Left renal pelvis (tissue), 4 donors: ENCODE data around the gene NPPB. TPM values are rescaled to one million over a fixed set of nuclear protein-coding genes. Genes with fewer than 3 reads are reported as not detected.

Experiments
- DNase-seq, 4 donors: peaks; one replicate each; pipeline ENCODE4 v3.0.0-alpha.2; 2013; ENCODE audit warnings: low read depth in 4 of 4, low spot score in 3 of 4
- polyA plus RNA-seq, 4 donors: library from polyadenylated mRNA; unstranded; fragments of 120-200 nt; gene quantifications; one replicate each; pipeline ENCODE4 v1.2.1, GENCODE V29; 2013; ENCODE audit not compliant: insufficient read length in 4 of 4

The NPPB gene
- polyA plus RNA-seq, 4 donors, result 0.37 TPM; not detected in 3

DNA sequence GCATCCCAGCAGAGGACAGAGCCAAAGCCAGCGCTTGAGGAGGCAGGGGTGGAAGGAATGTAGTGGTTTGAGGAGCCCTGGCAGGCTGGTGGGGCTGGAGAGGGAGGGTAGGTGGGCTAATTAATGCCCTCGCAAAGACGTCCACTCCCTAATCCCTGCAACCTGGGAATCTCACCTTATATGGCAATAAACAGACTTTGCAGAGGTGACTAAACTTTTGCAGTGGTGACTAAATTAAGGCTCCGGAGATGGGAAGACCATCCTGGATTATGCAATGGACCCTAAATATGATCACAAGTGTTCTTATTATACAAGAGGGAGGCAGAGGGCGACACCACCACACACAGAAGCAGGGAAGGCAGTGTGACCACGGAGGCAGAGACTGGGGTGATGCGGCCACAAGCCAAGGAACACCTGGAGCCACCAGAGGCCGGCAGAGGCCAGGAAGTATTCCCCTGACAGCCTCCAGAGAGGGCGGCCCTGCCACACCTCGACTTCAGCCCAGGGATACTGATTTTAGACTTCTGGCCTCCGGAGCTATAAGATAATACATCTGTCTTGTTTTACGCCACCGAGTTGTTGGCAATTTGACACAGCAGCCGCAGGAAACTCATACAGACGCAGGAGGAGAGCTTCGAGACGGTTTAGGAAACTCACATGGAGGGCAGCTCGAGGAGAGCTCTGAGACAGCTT lies 23.1 kb upstream of the NPPB start:
- DNase-seq, result no peak

DNA sequence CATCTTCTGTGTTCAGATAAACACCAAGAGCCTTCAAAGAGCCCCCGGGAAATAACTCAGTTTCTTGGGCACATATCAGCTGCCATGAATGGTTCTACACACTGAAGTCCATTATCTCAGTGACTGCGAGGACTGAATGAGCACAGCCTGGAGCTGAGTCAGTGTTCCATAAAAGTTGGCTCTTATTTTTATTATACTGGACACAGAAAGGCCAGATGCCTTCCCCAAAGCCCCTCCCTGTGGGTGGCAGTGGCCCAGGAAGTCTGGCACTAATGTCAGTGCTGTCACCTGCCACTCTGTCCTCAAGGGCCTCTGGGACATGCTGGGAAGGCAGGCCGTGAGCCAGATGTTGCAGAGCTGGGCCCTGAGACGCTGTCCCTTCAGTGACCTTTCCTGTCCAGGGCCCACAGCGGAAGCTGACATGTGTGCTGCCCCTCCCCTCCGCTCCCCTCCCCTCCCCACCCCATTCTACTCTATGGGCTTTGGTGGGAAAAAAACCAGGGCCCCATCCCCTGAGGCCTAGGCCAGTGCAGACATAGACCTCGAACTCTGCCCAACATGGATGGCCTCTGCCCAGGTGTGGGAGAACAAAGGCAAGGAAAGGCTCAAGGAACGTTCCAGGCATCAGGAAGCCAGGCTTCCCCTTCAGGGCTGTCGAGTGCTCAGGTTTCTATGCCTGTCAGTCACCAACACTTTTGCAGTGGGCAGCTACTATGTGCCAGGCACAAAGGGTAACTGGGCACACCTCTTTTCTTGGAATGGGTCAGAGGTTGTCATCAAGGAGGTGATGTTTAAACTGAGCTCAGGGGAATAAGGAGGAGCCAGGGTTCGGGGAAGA lies 22.4 kb upstream of the NPPB start:
- DNase-seq, result no peak

- no peak for DNase-seq
Observed at GRCh38 chr1:11880181-11880575, 21.4 kb upstream of the NPPB start.

GRCh38 chr1:11879311-11880180 lies 20.8 kb upstream of the NPPB start:
- DNase-seq, result no peak

DNA sequence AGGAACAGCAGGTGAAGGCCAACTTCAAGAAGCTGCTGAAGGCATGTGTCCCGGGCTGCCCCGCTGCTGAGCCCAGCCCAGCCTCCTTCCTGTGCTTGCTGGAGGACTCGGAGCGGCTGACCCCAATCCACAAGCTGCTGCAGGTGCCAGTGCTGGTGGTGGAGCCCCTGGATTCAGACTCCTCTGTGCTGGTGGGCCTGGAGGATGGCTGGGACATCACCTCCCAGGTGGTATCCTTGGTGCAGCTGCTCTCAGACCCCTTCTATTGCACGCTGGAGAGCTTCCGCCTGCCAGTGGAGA lies 20.1 kb upstream of the NPPB start:
- no peak for DNase-seq

- DNase-seq, result no peak
Observed at GRCh38 chr1:11878081-11878890, 19.5 kb upstream of the NPPB start.

GRCh38 chr1:11877074-11877473 lies 18.3 kb upstream of the NPPB start:
- peak in 1 of 4 donors; percentile 62 for DNase-seq

DNA sequence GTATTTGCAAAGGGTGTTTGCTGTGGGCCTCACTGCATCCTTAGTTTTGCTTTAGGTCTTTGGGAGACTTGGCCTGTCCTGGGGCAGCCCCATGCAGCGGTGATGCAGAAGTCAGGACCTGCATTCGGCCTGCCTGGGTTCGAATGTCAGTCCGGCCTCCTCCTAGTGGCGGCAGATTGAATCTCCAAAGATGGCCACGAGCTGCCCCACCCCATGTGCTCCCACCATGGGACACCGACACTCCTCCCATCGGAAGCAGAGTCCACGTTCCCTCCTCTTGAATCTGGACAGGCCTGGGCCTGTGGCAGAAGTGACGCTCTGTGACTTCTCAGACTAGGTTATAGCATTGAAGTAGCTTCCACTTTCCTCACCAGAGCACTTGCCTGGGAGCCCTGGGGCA lies 16.3 kb upstream of the NPPB start:
- DNase-seq, result no peak

DNA sequence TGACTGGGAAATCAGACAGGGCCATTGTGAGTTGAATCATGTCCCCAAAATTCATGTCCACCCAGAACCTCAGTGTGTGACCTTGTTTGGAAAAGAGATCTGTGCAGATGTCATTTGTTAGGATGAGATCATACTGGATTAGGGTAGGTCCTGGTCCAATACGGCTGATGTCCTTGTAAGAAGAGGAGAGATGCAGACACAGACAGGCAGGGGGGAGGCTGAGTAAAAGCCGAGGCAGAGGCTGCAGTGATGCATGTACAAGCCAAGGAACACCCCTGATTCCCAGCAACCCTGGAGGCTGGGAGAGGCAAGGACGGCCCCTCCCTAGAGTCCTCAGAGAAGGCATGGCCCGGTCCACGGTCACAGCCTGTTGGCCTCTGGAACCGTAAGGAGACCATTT lies 15.9 kb upstream of the NPPB start:
- DNase-seq, result no peak

GRCh38 chr1:11874258-11874562 lies 15.5 kb upstream of the NPPB start:
- DNase-seq, result no peak

DNA sequence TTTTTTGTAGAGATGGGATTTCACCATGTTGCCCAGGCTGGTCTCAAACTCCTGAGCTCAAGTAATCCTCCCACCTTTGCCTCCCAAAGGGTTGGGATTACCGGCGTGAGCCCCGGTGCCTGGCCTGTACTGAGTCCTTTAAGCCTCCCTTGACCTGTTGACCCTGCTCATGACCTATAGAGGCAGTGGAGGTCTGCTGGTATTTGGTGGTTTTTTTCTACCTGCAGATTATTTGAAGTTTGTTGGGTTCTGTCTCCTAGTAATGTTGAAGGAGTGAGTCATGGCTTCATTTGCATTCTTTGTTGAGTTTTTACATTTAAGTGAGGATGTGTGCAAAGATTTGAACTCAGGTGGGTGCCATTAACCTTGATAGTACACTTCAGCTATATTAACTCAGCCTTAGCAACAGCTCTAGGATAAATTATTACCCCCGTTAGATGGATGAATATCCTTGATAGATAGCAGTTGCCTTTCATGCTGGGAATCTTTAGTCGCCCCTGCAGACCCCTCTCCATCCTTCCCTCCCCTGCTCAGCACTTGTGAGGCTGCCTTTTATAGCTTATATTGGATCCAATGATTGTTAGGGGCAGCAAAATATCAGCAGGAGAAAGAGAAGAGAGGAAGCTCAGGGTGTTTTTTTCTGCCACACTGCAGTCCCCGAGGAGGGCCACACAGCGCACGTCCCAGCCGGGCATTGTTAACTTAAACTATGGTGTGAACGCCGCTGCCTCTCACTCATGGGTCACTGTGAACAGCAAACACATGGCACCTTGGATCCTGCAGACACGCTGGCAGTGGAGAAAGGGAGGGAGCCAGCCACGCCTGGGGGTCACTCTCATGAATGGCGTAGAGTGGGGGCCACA lies 14.9 kb upstream of the NPPB start:
- DNase-seq, result no peak

DNA sequence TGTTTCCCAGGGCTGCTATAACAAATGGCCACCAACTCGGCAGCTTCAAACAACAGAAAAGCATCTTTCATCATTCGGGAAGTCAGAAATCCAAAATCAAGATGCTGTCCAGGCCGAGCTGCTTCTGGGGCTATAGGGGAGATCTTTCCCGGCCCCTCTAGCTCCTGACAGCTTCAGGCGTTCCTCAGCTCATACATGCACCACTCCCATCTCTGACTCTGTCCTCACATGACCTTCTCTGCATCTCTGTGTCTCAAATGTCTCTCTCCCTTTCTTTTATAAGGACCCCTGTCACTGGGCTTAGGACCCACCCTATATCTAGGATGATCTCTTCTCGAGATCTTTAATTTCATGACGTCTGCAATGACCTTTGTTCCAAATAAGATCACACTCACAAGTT lies 13.8 kb upstream of the NPPB start:
- no peak for DNase-seq

DNA sequence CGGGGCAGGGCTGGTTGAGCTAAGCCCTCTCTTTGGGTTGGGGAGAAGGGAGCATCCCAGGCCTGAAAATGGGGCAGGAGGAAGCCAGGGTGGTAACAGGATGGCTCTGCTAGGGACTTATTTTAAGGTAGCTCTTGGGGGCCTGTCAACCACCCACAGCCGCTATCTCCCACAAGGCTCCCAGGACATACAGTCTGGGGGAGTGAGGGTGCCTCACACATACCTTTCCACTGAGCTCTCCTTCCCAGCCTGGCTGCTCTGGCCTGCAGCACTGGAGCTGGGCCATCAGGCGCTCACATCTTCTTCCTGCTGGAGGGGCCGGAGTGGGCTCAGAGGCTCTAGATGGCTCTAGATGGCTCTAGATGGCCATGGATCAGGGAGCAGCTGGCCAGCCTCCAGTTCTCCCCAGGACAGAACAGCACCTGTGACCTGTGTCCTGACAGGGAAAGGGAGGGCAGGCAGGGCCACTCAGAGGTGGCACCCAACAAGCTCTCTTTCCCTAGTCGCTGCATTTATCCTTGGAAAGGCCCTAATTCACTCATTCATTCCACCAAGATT lies 11.0 kb upstream of the NPPB start:
- DNase-seq, result no peak

- no peak for DNase-seq
Observed at GRCh38 chr1:11869104-11869503, 10.4 kb upstream of the NPPB start.

GRCh38 chr1:11868331-11868980 lies 9.7 kb upstream of the NPPB start:
- no peak for DNase-seq

GRCh38 chr1:11862890-11863289 lies 4.1 kb upstream of the NPPB start:
- no peak for DNase-seq

- no peak for DNase-seq
Observed at GRCh38 chr1:11860587-11860986, 1.8 kb upstream of the NPPB start.

GRCh38 chr1:11860083-11860482 lies 1.3 kb upstream of the NPPB start:
- DNase-seq, result no peak
